ENCODE results near the gene ANLN. TPM values are rescaled to one million over a fixed set of nuclear protein-coding genes. Genes with fewer than 3 reads are reported as not detected.

ANLN gene
- total RNA-seq, 1 donor from 2014 or later = 0.73 TPM

GRCh38 chr7:36366718-36367560 lies 22.7 kb upstream of the ANLN start:
- intact Hi-C loops (cut with micrococcal nuclease) = loop anchor here (1.0 to 10.0 kb wide), 8 partner anchors 22 to 1330 kb away; partner anchors contain the start of genes ANLN, DPY19L1, ELMO1 and HERPUD2
- no peaks in the 10 kb centered on the region for H3K9me3 Mint-ChIP-seq
- DNase-seq = peak; percentile 93
- peaks cover 6% of the 10 kb centered on the region for H3K27me3 Mint-ChIP-seq
- TF ChIP-seq, protein P1, sequence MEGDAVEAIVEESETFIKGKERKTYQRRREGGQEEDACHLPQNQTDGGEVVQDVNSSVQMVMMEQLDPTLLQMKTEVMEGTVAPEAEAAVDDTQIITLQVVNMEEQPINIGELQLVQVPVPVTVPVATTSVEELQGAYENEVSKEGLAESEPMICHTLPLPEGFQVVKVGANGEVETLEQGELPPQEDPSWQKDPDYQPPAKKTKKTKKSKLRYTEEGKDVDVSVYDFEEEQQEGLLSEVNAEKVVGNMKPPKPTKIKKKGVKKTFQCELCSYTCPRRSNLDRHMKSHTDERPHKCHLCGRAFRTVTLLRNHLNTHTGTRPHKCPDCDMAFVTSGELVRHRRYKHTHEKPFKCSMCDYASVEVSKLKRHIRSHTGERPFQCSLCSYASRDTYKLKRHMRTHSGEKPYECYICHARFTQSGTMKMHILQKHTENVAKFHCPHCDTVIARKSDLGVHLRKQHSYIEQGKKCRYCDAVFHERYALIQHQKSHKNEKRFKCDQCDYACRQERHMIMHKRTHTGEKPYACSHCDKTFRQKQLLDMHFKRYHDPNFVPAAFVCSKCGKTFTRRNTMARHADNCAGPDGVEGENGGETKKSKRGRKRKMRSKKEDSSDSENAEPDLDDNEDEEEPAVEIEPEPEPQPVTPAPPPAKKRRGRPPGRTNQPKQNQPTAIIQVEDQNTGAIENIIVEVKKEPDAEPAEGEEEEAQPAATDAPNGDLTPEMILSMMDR (IDR thresholded peaks at IDR 0.05) = no peak
- POLR2A ChIA-PET = interaction anchor here (0.9 to 1.3 kb wide), 3 partner anchors 33 to 672 kb away, joined by 3 read pairs; partner anchors contain the start of gene HERPUD2
- peak overlapping the region; percentile 92 for H3K4me3 Mint-ChIP-seq
- H3K36me3 Mint-ChIP-seq (ENCODE audit: low read depth) = no peaks in the 10 kb centered on the region
- peaks cover 5% of the 10 kb centered on the region for H3K4me1 Mint-ChIP-seq
- CTCF ChIA-PET = interaction anchor here (0.7 to 2.4 kb wide), 6 partner anchors 8 to 671 kb away, joined by 3 to 6 read pairs (median 4); partner anchors contain the start of gene ANLN
- peak overlapping the region; percentile 30 for H3K27ac Mint-ChIP-seq
- ATAC-seq (ENCODE audit: low read depth) = peak; percentile 98

DNA sequence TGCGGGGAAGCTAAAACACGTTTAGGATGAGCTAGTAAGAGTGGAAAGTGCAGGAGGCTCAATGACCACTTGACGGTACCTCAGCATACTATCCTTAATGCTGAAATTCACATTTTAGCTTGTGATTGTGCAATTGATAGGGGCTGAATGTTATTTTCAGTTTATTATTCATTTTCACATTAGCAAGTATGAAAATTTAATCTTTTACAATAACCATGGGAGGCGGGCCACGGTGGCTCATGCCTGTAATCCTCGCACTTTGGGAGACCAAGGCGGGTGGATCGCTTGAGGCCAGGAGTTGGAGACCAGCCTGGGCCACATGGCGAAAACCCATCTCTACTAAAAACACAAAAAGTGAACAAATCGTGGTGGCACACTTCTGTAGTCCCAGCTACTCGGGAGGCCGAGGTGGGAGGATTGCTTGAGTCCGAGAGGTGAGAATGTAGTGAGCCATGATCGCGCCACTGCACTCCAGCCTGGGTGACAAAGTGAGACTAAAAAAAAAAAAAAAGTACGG lies 22.0 kb upstream of the ANLN start:
- Mint-ChIP-seq H3K27me3 (peaks cover 4% of the 10 kb centered on the region), H3K36me3 (ENCODE audit: low read depth) (no peaks in the 10 kb centered on the region), H3K27ac (peak overlapping the region; percentile 30), H3K4me3 (peak overlapping the region; percentile 92), H3K4me1 (peaks cover 5% of the 10 kb centered on the region), H3K9me3 (no peaks in the 10 kb centered on the region)
- TF ChIP-seq, protein P1 (IDR thresholded peaks at IDR 0.05) = no peak
- intact Hi-C loops (cut with micrococcal nuclease) = loop anchor here (1.0 to 10.0 kb wide), 8 partner anchors 22 to 1330 kb away; partner anchors contain the start of genes ANLN, DPY19L1, ELMO1 and HERPUD2
- ATAC-seq (ENCODE audit: low read depth) (no peak), DNase-seq (no peak)
- ChIA-PET CTCF (interaction anchor here (1.0 to 2.4 kb wide), 5 partner anchors 9 to 671 kb away, joined by 3 to 6 read pairs (median 4); partner anchors contain the start of gene ANLN), POLR2A (interaction anchor here (0.9 to 1.3 kb wide), 3 partner anchors 33 to 673 kb away, joined by 3 read pairs; partner anchors contain the start of gene HERPUD2)

DNA sequence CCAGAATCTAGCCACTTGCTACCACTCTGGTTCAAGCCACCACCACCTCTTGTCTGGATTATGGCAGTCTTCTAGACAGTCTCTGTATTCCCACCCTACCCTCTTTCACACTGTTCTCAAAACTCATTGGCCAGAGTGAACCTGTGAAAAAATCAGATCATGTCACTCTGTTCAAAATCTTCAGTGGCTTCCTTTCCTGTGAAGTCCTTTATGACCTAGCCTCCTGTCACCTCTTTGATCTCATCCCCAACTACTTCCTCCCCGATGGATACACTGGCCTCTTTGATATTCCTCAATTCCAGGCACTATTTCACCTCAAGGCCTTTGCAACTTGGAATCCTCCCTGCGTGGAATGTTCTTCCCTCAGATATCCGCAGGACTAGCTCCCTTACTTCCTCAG lies 21.2 kb upstream of the ANLN start:
- TF ChIP-seq, protein P1 (IDR thresholded peaks at IDR 0.05) = no peak
- no peak overlapping the region for H3K27ac Mint-ChIP-seq
- ChIA-PET POLR2A (no interaction called here), CTCF (interaction anchor here (2.4 kb wide), 1 partner anchor 21 kb away, joined by 6 read pairs; the partner anchor contains the start of gene ANLN)
- ATAC-seq (ENCODE audit: low read depth) (no peak), DNase-seq (no peak)
- H3K4me3 Mint-ChIP-seq = no peak overlapping the region
- intact Hi-C loops (cut with micrococcal nuclease) = loop anchor here (5.0 to 10.0 kb wide), 2 partner anchors 566 to 986 kb away; partner anchors contain the start of gene SEPTIN7
- peaks cover 5% of the 10 kb centered on the region for H3K4me1 Mint-ChIP-seq
- H3K9me3 Mint-ChIP-seq = no peaks in the 10 kb centered on the region
- peaks cover 3% of the 10 kb centered on the region for H3K27me3 Mint-ChIP-seq
- no peaks in the 10 kb centered on the region for H3K36me3 Mint-ChIP-seq (ENCODE audit: low read depth)

GRCh38 chr7:36369171-36369570 lies 20.5 kb upstream of the ANLN start:
- H3K27me3 Mint-ChIP-seq = peaks cover 3% of the 10 kb centered on the region
- TF ChIP-seq, protein P1 (IDR thresholded peaks at IDR 0.05) = no peak
- DNase-seq (no peak), ATAC-seq (ENCODE audit: low read depth) (no peak)
- POLR2A ChIA-PET = no interaction called here
- CTCF ChIA-PET = no interaction called here
- H3K4me3 Mint-ChIP-seq = no peak overlapping the region
- H3K9me3 Mint-ChIP-seq = no peaks in the 10 kb centered on the region
- intact Hi-C loops (cut with micrococcal nuclease) = loop anchor here (5.0 to 10.0 kb wide), 2 partner anchors 567 to 986 kb away; partner anchors contain the start of gene SEPTIN7
- H3K36me3 Mint-ChIP-seq (ENCODE audit: low read depth) = no peaks in the 10 kb centered on the region
- H3K27ac Mint-ChIP-seq = no peak overlapping the region
- H3K4me1 Mint-ChIP-seq = peaks cover 5% of the 10 kb centered on the region

GRCh38 chr7:36370046-36370445 lies 19.6 kb upstream of the ANLN start:
- H3K4me1 Mint-ChIP-seq = peaks cover 5% of the 10 kb centered on the region
- intact Hi-C loops (cut with micrococcal nuclease) = no loop called here
- TF ChIP-seq, protein P1 (IDR thresholded peaks at IDR 0.05) = no peak
- H3K27ac Mint-ChIP-seq = no peak overlapping the region
- ATAC-seq (ENCODE audit: low read depth) (no peak), DNase-seq (no peak)
- ChIA-PET CTCF (no interaction called here), POLR2A (interaction anchor here (0.6 kb wide), 1 partner anchor 623 kb away, joined by 4 read pairs; no protein-coding TSS in a partner anchor)
- no peak overlapping the region for H3K4me3 Mint-ChIP-seq
- no peaks in the 10 kb centered on the region for H3K9me3 Mint-ChIP-seq
- H3K36me3 Mint-ChIP-seq (ENCODE audit: low read depth) = no peaks in the 10 kb centered on the region
- peaks cover 5% of the 10 kb centered on the region for H3K27me3 Mint-ChIP-seq

Measured in activated B cell treated with CpG ODN at 0.5 μM for 24 hours (primary cell).